ENCODE results near the gene USP13. TPM values are rescaled to one million over a fixed set of nuclear protein-coding genes. Genes with fewer than 3 reads are reported as not detected.
"Not testable (repeated sequence)": the region's sequence is repeated elsewhere in the genome, so short reads cannot be mapped to it uniquely, and the experiment has no call there.

Gene USP13
- total RNA-seq, 1 donor from 2014 or later, result 9.8 TPM

GRCh38 chr3:179653096-179653797, 407 bp downstream of the USP13 start:
- DNase-seq (ENCODE audit: low spot score), result peak; percentile 90

- no peak for DNase-seq (ENCODE audit: low spot score)
These were observed 2.4 kb downstream of the USP13 start for GRCh38 chr3:179655236-179655635.

- DNase-seq (ENCODE audit: low spot score), result no peak
These were observed 5.8 kb downstream of the USP13 start for GRCh38 chr3:179658606-179659005.

GRCh38 chr3:179660872-179661271, 8.0 kb downstream of the USP13 start:
- no peak for DNase-seq (ENCODE audit: low spot score)

- no peak for DNase-seq (ENCODE audit: low spot score)
These were observed 8.9 kb downstream of the USP13 start for GRCh38 chr3:179661777-179662176.

- DNase-seq (ENCODE audit: low spot score), result no peak
These were observed 10.3 kb downstream of the USP13 start for GRCh38 chr3:179663093-179663492.

GRCh38 chr3:179666030-179666429, 13.2 kb downstream of the USP13 start:
- DNase-seq (ENCODE audit: low spot score), result no peak

- no peak for DNase-seq (ENCODE audit: low spot score)
These were observed 13.7 kb downstream of the USP13 start for GRCh38 chr3:179666436-179667035.

GRCh38 chr3:179668429-179668828, 15.6 kb downstream of the USP13 start:
- DNase-seq (ENCODE audit: low spot score), result no peak

- DNase-seq (ENCODE audit: low spot score), result no peak
These were observed 17.5 kb downstream of the USP13 start for GRCh38 chr3:179670311-179670710.

- DNase-seq (ENCODE audit: low spot score), result no peak
These were observed 18.5 kb downstream of the USP13 start for GRCh38 chr3:179671309-179671708.

GRCh38 chr3:179671747-179672242, 19.0 kb downstream of the USP13 start:
- no peak for DNase-seq (ENCODE audit: low spot score)

GRCh38 chr3:179672918-179673317, 20.1 kb downstream of the USP13 start:
- DNase-seq (ENCODE audit: low spot score), result no peak

GRCh38 chr3:179673523-179673922, 20.7 kb downstream of the USP13 start:
- DNase-seq (ENCODE audit: low spot score), result no peak

- no peak for DNase-seq (ENCODE audit: low spot score)
These were observed 23.2 kb downstream of the USP13 start for GRCh38 chr3:179676081-179676480.

GRCh38 chr3:179677884-179678283, 25.0 kb downstream of the USP13 start:
- no peak for DNase-seq (ENCODE audit: low spot score)

- no peak for DNase-seq (ENCODE audit: low spot score)
These were observed 28.8 kb downstream of the USP13 start for GRCh38 chr3:179681492-179682263.

GRCh38 chr3:179682426-179683080, 29.7 kb downstream of the USP13 start:
- DNase-seq (ENCODE audit: low spot score), result no peak

- DNase-seq (ENCODE audit: low spot score), result not testable (repeated sequence)
These were observed 30.4 kb downstream of the USP13 start for GRCh38 chr3:179683286-179683685.

- no peak for DNase-seq (ENCODE audit: low spot score)
These were observed 35.2 kb downstream of the USP13 start for GRCh38 chr3:179687967-179688535.

GRCh38 chr3:179688850-179689249, 36.0 kb downstream of the USP13 start:
- DNase-seq (ENCODE audit: low spot score), result no peak
